ENCODE measurements around the gene MRPL37. TPM values are rescaled to one million over a fixed set of nuclear protein-coding genes. Genes with fewer than 3 reads are reported as not detected.

MRPL37 gene
- total and polyA plus RNA-seq, 9 donors, result 36.2 to 86.6 (median 47.9) TPM

- Histone ChIP-seq H3K9me3 (no peaks in the 10 kb centered on the region), H3K36me3 (no peaks in the 10 kb centered on the region), H3K4me3 (no peak overlapping the region), H3K4me1 (ENCODE audit: insufficient read depth) (no peaks in the 10 kb centered on the region), H3K27ac (no peak overlapping the region), H3K27me3 (no peaks in the 10 kb centered on the region)
- intact Hi-C loops (cut with DNase I), result no loop called here
- no peak for TF ChIP-seq POLR2A (IDR thresholded peaks at IDR 0.05)
- no peak for TF ChIP-seq CTCF (IDR thresholded peaks at IDR 0.05)
- TF ChIP-seq EP300 (IDR thresholded peaks at IDR 0.05), result no peak
- WGBS, 3 donors, result 68 to 74% (median 72%) methylated on average over 8 of the region's 8 CpGs
- DNase-seq, result peak in 1 of 5 donors; percentile 25
Observed at GRCh38 chr1:54227091-54227602, 27.2 kb downstream of the MRPL37 start.

- no peak for DNase-seq
- no peak for TF ChIP-seq POLR2A (IDR thresholded peaks at IDR 0.05)
- no peak for TF ChIP-seq EP300 (IDR thresholded peaks at IDR 0.05)
- TF ChIP-seq CTCF (IDR thresholded peaks at IDR 0.05), result no peak
- 52 to 70% (median 68%) methylated on average over 17 of the region's 17 CpGs for WGBS, 3 donors
- H3K9me3 ChIP-seq, result no peaks in the 10 kb centered on the region
- H3K36me3 ChIP-seq, result no peaks in the 10 kb centered on the region
- no peak overlapping the region for H3K4me3 ChIP-seq
- no peak overlapping the region for H3K27ac ChIP-seq
- intact Hi-C loops (cut with DNase I), result no loop called here
- no peaks in the 10 kb centered on the region for H3K27me3 ChIP-seq
- no peaks in the 10 kb centered on the region for H3K4me1 ChIP-seq (ENCODE audit: insufficient read depth)
Observed at GRCh38 chr1:54227891-54228310, 27.9 kb downstream of the MRPL37 start.

GRCh38 chr1:54228638-54229079, 28.7 kb downstream of the MRPL37 start:
- peak in 1 of 5 donors; percentile 26 for DNase-seq
- Histone ChIP-seq H3K4me1 (ENCODE audit: insufficient read depth) (no peaks in the 10 kb centered on the region), H3K4me3 (no peak overlapping the region), H3K27me3 (no peaks in the 10 kb centered on the region), H3K36me3 (no peaks in the 10 kb centered on the region), H3K27ac (no peak overlapping the region), H3K9me3 (no peaks in the 10 kb centered on the region)
- TF ChIP-seq EP300 (IDR thresholded peaks at IDR 0.05) (no peak), CTCF (IDR thresholded peaks at IDR 0.05) (no peak), POLR2A (IDR thresholded peaks at IDR 0.05) (no peak)
- intact Hi-C loops (cut with DNase I), result no loop called here
- WGBS, 3 donors, result 89 to 95% (median 91%) methylated on average over 13 of the region's 13 CpGs

GRCh38 chr1:54229281-54229891, 29.4 kb downstream of the MRPL37 start:
- H3K36me3 ChIP-seq, result no peaks in the 10 kb centered on the region
- intact Hi-C loops (cut with DNase I), result no loop called here
- no peaks in the 10 kb centered on the region for H3K27me3 ChIP-seq
- 45 to 50% (median 48%) methylated on average over 11 of the region's 11 CpGs for WGBS, 3 donors
- no peak for TF ChIP-seq POLR2A (IDR thresholded peaks at IDR 0.05)
- no peak for TF ChIP-seq CTCF (IDR thresholded peaks at IDR 0.05)
- no peak for TF ChIP-seq EP300 (IDR thresholded peaks at IDR 0.05)
- H3K4me1 ChIP-seq (ENCODE audit: insufficient read depth), result no peaks in the 10 kb centered on the region
- H3K4me3 ChIP-seq, result no peak overlapping the region
- DNase-seq, result peak in 4 of 5 donors; percentile 45 to 69 (median 58)
- H3K9me3 ChIP-seq, result no peaks in the 10 kb centered on the region
- H3K27ac ChIP-seq, result no peak overlapping the region

Data from ovary (tissue), 9 donors.